Right lobe of liver (tissue), 6 donors: Measurements from ENCODE around the gene OPCML. TPM values are rescaled to one million over a fixed set of nuclear protein-coding genes. Genes with fewer than 3 reads are reported as not detected.

Experiments used
- ATAC-seq, 4 donors: fragments of 200-7000 bp; cut with Tn5 transposase; one replicate each; pipeline ENCODE4 v1.9.1; 2020; ENCODE audit warnings: mild to moderate bottlenecking in 4 of 4, moderate library complexity in 4 of 4
- DNase-seq, 3 donors: peaks; one replicate each; pipeline ENCODE4 v3.0.0-alpha.2; 2020
- H3K27ac ChIP-seq, 3 donors: fragments of 200-600 bp; one replicate each; pipeline ENCODE4 v1.8.0; 2022
- H3K27me3 ChIP-seq, 2 donors: fragments of 200-600 bp; one replicate each; pipeline ENCODE4 v1.8.0; 2022
- H3K36me3 ChIP-seq, 4 donors: fragments of 200-600 bp; sonication (generic) in 1 of 4; one replicate each; pipeline versions ENCODE4 v1.5.1 to v1.8.0; 2017 to 2022; ENCODE audit warnings: control low read depth in 1 of 4
- H3K4me1 ChIP-seq, 4 donors: fragments of 200-600 bp; sonication (generic) in 1 of 4; one replicate each; pipeline versions ENCODE4 v1.5.1 to v1.8.0; 2017 to 2022; ENCODE audit warnings: control low read depth in 1 of 4
- H3K4me3 ChIP-seq, 3 donors: fragments of 200-600 bp; one replicate each; pipeline ENCODE4 v1.8.0; 2022
- H3K9me3 ChIP-seq, 4 donors: fragments of 200-600 bp; sonication (generic) in 1 of 4; one replicate each; pipeline versions ENCODE4 v1.5.1 to v1.8.0; 2017 to 2022; ENCODE audit warnings: control low read depth in 1 of 4
- CTCF ChIP-seq, 4 donors: fragments of 200-600 bp in 3 of 4; fragments of 450-650 bp in 1 of 4; IDR thresholded peaks; one replicate each; pipeline versions ENCODE4 v1.5.1 to v1.8.0; 2016 to 2022; ENCODE audit warnings: antibody characterized with exemption in 4 of 4, mild to moderate bottlenecking in 2 of 4
- POLR2A ChIP-seq: fragments of 450-650 bp; IDR thresholded peaks from one replicate; pipeline ENCODE4 v1.6.1; 2017; ENCODE audit warnings: antibody characterized with exemption, mild to moderate bottlenecking
- WGBS: methylation state at CpG from one replicate; pipeline ENCODE4 v1.1.6; 2018; ENCODE audit warnings: low coverage, low lambda C conversion rate; ENCODE audit not compliant: insufficient coverage; ENCODE audit errors: missing lambda C conversion rate; 5-methylcytosine and 5-hydroxymethylcytosine counted together
- intact Hi-C, 2 donors: fragments of 100-400 bp; cut with DNase I; formaldehyde crosslinking; loops; one replicate each; pipeline versions ENCODE4 v1.11.2 to v1.14.1; 2022
- total RNA-seq, 6 experiments: library from RNA; depleted of rRNA in 2 of 6; stranded (reverse); fragments of >200 nt in 2 of 6; fragmentation: NEBNext Ultra II Directional in 3 of 6; extraction: Animal tissue kit (Norgen Biotek cat#: 25700) in 3 of 6; gene quantifications; one replicate each; pipeline versions ENCODE4 v1.1.0 to v1.2.4, GENCODE V29; 2016 to 2023
- donor health status: DM: no; HTN: yes; CAD: no.
- donor health status: DM: no; HTN: no; CAD: no.
- donor health status: DM: no; HTN: no; CAD: no.
- donor health status: DM: no; HTN: yes; CAD: no.
- donor health status: DM: no; HTN: yes; CAD: no.

Gene OPCML
- total RNA-seq, 6 experiments from 2014 or later = 0.11 TPM; not detected in 5

- intact Hi-C loops = no loop called here
- H3K27ac ChIP-seq = no peak overlapping the region
- TF ChIP-seq POLR2A (no peak), CTCF (IDR thresholded peaks at IDR 0.05) (no peak)
- WGBS = 42% methylated on average over 1 of the region's 5 CpGs
- H3K4me3 ChIP-seq = no peak overlapping the region
- no peaks in the 10 kb centered on the region for H3K4me1 ChIP-seq
- H3K9me3 ChIP-seq = no peaks in the 10 kb centered on the region
- no peaks in the 10 kb centered on the region for H3K27me3 ChIP-seq
- DNase-seq (no peak), ATAC-seq (no peak)
- no peaks in the 10 kb centered on the region for H3K36me3 ChIP-seq
Observed at GRCh38 chr11:133277886-133278285, 254.4 kb downstream of the OPCML start.

DNA sequence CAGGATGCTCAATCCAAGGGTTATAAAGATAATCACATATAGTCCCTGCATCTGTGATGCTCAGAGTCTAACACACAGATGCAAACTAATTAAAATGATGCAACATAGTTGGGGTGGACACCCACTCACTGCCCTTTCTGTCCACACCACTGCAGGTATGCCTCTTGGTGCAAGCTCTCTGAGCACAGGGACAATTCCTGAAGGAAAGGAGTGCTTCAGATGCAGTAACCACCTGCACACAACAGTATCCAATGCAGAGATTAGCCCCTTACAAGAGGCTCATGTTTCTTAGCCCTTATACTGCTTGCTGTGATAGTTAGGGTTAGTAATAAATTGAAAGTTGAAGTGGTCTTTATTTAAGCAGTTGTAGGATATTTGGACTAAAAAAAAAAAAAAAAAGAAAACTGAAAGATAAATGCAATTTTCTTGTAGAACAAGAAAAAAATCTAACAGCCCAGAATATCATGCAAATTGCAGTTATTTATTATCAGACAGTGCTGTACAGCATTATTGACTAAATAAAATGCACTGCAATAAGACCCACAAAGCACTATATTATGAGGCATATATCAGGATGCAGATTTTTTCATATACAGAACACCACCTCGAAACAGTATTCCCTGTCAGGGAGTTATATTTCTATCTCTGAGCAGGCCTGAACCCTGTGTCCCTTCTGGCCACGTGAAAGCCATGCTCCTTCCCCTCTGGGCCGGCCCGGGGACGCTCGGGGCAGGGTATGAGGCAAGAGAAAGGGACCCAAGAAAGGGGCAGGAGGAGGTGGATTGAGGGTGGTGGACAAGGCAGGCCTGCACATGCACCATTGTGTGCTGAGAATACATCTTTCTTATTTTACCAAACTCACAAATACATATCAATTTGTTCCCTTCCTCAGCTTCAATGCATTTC is 260.2 kb downstream of the OPCML start:
- Histone ChIP-seq H3K4me3 (no peak overlapping the region), H3K27ac (no peak overlapping the region), H3K27me3 (no peaks in the 10 kb centered on the region), H3K4me1 (no peaks in the 10 kb centered on the region), H3K36me3 (no peaks in the 10 kb centered on the region), H3K9me3 (no peaks in the 10 kb centered on the region)
- TF ChIP-seq CTCF (IDR thresholded peaks at IDR 0.05) = no peak
- no peak for TF ChIP-seq POLR2A
- WGBS = 38% methylated on average over 2 of the region's 6 CpGs
- ATAC-seq (no peak), DNase-seq (no peak)
- intact Hi-C loops = no loop called here

DNA sequence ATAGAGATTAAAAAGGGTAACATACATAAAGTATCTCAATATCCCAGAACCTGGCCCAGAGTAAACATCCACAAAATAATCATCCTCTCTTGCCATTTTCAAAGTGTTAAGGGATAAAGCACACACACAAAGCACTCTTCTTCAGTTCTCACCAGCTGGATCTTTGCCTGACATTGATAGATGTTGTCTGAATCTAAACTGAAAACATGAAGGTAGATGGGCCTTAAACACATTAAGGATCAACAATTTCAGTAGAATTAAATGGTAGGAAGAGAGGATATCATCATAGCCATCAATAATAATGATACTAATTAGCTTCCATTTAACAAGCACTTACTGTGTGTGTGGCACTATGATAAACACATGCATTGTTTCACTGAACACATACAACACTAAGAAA is 261.1 kb downstream of the OPCML start:
- intact Hi-C loops = no loop called here

DNA sequence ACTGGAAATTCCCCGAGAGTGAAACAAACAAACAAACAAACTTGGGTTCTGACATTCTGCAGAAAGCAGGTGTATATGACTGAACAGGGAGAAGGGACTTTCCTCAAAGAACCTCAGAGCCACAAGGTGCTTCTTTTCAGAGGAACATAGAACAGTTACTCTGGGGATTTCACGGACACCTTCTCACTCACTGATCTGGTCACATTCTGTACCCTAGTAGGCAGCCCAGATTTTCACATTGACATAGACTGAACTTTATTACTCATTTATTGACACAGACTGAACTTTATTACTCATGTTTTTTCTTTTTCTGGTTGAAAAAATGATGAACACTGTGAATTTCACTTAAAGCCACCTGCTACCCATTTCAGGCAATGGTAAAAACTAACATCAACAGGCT is 263.0 kb downstream of the OPCML start:
- H3K27me3 ChIP-seq = no peaks in the 10 kb centered on the region
- no peak overlapping the region for H3K4me3 ChIP-seq
- H3K27ac ChIP-seq = no peak overlapping the region
- ATAC-seq (no peak), DNase-seq (no peak)
- H3K4me1 ChIP-seq = no peaks in the 10 kb centered on the region
- intact Hi-C loops = no loop called here
- TF ChIP-seq POLR2A (no peak), CTCF (IDR thresholded peaks at IDR 0.05) (no peak)
- H3K9me3 ChIP-seq = no peaks in the 10 kb centered on the region
- 50% methylated on average over 2 of the region's 2 CpGs for WGBS
- no peaks in the 10 kb centered on the region for H3K36me3 ChIP-seq

More for the DNA sequence above, 261.1 kb downstream of the OPCML start:
- Histone ChIP-seq H3K4me3 (no peak overlapping the region), H3K36me3 (no peaks in the 10 kb centered on the region), H3K27ac (no peak overlapping the region), H3K9me3 (no peaks in the 10 kb centered on the region), H3K4me1 (no peaks in the 10 kb centered on the region), H3K27me3 (no peaks in the 10 kb centered on the region)
- TF ChIP-seq CTCF (IDR thresholded peaks at IDR 0.05) = no peak
- no peak for TF ChIP-seq POLR2A
- DNase-seq (no peak), ATAC-seq (no peak)
